H1 (cell line): ENCODE results near the gene NSMCE3. TPM values are rescaled to one million over a fixed set of nuclear protein-coding genes. Genes with fewer than 3 reads are reported as not detected.

Experiments
- ASH2L ChIP-seq: fragments of 200-600, 300-600 bp; sonication (generic); IDR thresholded peaks from one replicate; pipeline ENCODE4 v1.7.1; 2017; ENCODE audit warnings: low read length
- ATF2 ChIP-seq: IDR thresholded peaks from 2 replicates; pipeline ENCODE4 v1.6.1; 2012; ENCODE audit warnings: low read length, inconsistent platforms
- BRCA1 ChIP-seq: IDR thresholded peaks from 2 replicates; pipeline ENCODE4 v1.6.1; 2012; ENCODE audit warnings: low read depth, low read length, improper control_type of control experiment
- CEBPB ChIP-seq: IDR thresholded peaks from 2 replicates; pipeline ENCODE4 v1.6.1; 2012; ENCODE audit warnings: low read depth, low read length
- CHD1 ChIP-seq: IDR thresholded peaks from 2 replicates; pipeline ENCODE4 v1.6.1; 2012; ENCODE audit warnings: low read depth, low read length, improper control_type of control experiment
- CHD2 ChIP-seq: IDR thresholded peaks from 2 replicates; pipeline ENCODE4 v1.6.1; 2012; ENCODE audit warnings: low read length, improper control_type of control experiment
- CREB1 ChIP-seq: IDR thresholded peaks from 2 replicates; pipeline ENCODE4 v1.6.1; 2012; ENCODE audit warnings: inconsistent platforms
- KDM4A ChIP-seq: IDR thresholded peaks from one replicate; pipeline ENCODE4 v1.7.1; 2012; ENCODE audit warnings: low read depth, mild to moderate bottlenecking, moderate library complexity, low read length, inconsistent platforms; ENCODE audit not compliant: severe bottlenecking
- NANOG ChIP-seq: IDR thresholded peaks from 2 replicates; pipeline ENCODE4 v1.6.1; 2011; ENCODE audit warnings: low read length, low read depth, mild to moderate bottlenecking, inconsistent platforms; ENCODE audit not compliant: insufficient read depth, poor library complexity, severe bottlenecking
- POLR2A ChIP-seq, 2 experiments: IDR thresholded peaks; 1 replicate in 1 of 2; 2 replicates in 1 of 2; pipeline ENCODE4 v1.6.1; 2011; ENCODE audit warnings: low read depth in 2 of 2, low read length in 2 of 2, mild to moderate bottlenecking in 2 of 2; ENCODE audit errors: control extremely low read depth in 1 of 2
- POLR2AphosphoS5 ChIP-seq: IDR thresholded peaks from 2 replicates; pipeline ENCODE4 v1.6.1; 2011; ENCODE audit warnings: low read depth, low read length
- POU5F1 ChIP-seq: IDR thresholded peaks from 2 replicates; pipeline ENCODE4 v1.6.1; 2011; ENCODE audit warnings: low read depth, mild to moderate bottlenecking, low read length, moderate library complexity
- RAD21 ChIP-seq, 2 experiments: IDR thresholded peaks in 1 of 2; conservative IDR thresholded peaks in 1 of 2; 2 replicates each; pipeline ENCODE4 v1.6.1; 2011; ENCODE audit warnings: low read depth in 2 of 2, low read length in 2 of 2, improper control_type of control experiment in 1 of 2, inconsistent platforms in 1 of 2, mild to moderate bottlenecking in 1 of 2, moderate library complexity in 1 of 2
- RBBP5 ChIP-seq: IDR thresholded peaks from 2 replicates; pipeline ENCODE4 v1.7.1; 2012; ENCODE audit warnings: low read depth, mild to moderate bottlenecking, inconsistent platforms, low read length, moderate library complexity, borderline replicate concordance
- RXRA ChIP-seq: IDR thresholded peaks from 2 replicates; pipeline ENCODE4 v1.6.1; 2011; ENCODE audit warnings: low read depth, mild to moderate bottlenecking, low read length, moderate library complexity; ENCODE audit not compliant: insufficient read depth
- SRF ChIP-seq: IDR thresholded peaks from 2 replicates; pipeline ENCODE4 v1.6.1; 2011; ENCODE audit warnings: mild to moderate bottlenecking, low read depth, low read length, moderate library complexity
- TAF1 ChIP-seq: IDR thresholded peaks from 2 replicates; pipeline ENCODE4 v1.6.1; 2011; ENCODE audit warnings: mild to moderate bottlenecking, low read depth, low read length
- TBP ChIP-seq: IDR thresholded peaks from 2 replicates; pipeline ENCODE4 v1.6.1; 2011; ENCODE audit warnings: low read depth, low read length, improper control_type of control experiment
- USF2 ChIP-seq: IDR thresholded peaks from 2 replicates; pipeline ENCODE4 v1.6.1; 2011; ENCODE audit warnings: low read length, improper control_type of control experiment
- polyA plus RNA-seq, 7 experiments: library from polyadenylated mRNA; depleted of rRNA in 3 of 7; stranded (reverse) in 5 of 7; unstranded in 2 of 7; fragments of >200 nt in 5 of 7; fragments of 200-250 nt in 2 of 7; gene quantifications; 1 replicate in 5 of 7; 2 replicates in 1 of 7; 4 replicates in 1 of 7; pipeline versions ENCODE4 v1.2.1 to v1.2.3, GENCODE V29; 2011 to 2013; ENCODE audit warnings: missing spikeins in 2 of 7, mixed read lengths in 2 of 7
- total RNA-seq: library from RNA; stranded (reverse); fragmentation: NEBNext Ultra II Directional; extraction: Animal tissue kit (Norgen Biotek cat#: 25700); gene quantifications from 2 replicates; pipeline ENCODE4 v1.2.1, GENCODE V29; 2021

Gene NSMCE3
- total and polyA plus RNA-seq, 2 of the 8 experiments (the other 6 are each of a cell fraction or from before 2014, with no cell fraction given), result 4.3 to 6.7 TPM

DNA sequence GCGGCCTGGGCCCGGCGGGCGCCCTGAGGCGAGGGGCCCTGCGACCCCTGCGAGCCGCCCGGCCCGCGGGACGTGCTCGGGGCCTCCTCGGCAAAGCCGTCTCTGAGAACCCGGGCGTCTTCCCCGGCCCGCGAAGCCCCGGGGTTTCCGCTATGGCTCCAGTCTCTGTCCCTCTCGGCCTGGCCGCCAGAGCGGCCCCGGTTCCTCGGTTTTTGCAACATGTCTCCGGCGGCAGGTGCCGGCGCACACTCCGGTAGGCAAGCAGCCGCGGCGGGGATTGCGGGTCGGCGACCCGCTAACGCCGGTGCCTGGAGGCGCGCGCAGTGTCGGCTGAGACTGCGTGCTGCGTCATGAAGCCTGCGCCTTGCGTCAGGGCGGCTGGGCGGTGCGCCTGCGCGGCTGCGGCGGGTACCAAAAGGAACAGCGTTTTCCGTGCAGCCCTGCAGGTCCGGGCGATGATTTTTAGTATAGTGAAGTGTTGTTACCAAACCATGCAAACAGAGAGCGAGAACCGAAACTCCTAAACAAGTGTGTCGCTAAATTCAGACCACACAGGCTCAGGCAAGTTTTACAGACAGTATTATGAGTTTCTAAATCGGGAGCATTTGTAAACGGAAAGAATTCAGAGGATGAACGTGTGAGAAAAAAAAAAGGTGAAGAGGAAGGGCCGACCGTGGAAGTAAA is at the start of gene NSMCE3 (continued):
- TF ChIP-seq KDM4A (peak; percentile 19), CEBPB (peak; percentile 45; the same call in 1 of the 2 replicates), POLR2A (IDR thresholded peaks at IDR 0.05; ENCODE audit: control extremely low read depth in 1 of 2, low read depth in 2 of 2, low read length in 2 of 2) (peak; percentile 38 to 77), POLR2AphosphoS5 (peak; percentile 28), RBBP5 (peak; percentile 66; the same call in 1 of the 2 replicates), TAF1 (peak; percentile 74; the same call in 1 of the 2 replicates), USF2 (no peak), ATF2 (no peak), POU5F1 (no peak), RAD21 (IDR thresholded peaks at IDR 0.05 in 1 of 2, conservative IDR thresholded peaks at IDR 0.05 in 1 of 2; ENCODE audit: low read depth in 2 of 2, low read length in 2 of 2) (0 out of 4 replicates have a peak, but pooled peaks of 1 of the 2 experiments have one; percentile 8), RXRA (no peak), ASH2L (peak; percentile 71), CHD2 (no peak), CHD1 (no peak), BRCA1 (no peak), SRF (no peak), TBP (no peak; the same call in 1 of the 2 replicates), CREB1 (peak; percentile 96), NANOG (no peak)
